Lower leg skin (tissue), 4 donors: ENCODE data around the gene DVL3. TPM values are rescaled to one million over a fixed set of nuclear protein-coding genes. Genes with fewer than 3 reads are reported as not detected.

ENCODE experiments used
- DNase-seq, 2 donors: peaks; one replicate each; pipeline ENCODE4 v3.0.0-alpha.2; 2019; ENCODE audit warnings: low spot score in 2 of 2
- H3K4me3 ChIP-seq: fragments of 200-600 bp; sonication (generic); 2 replicates; pipeline ENCODE4 v1.5.1; 2017; ENCODE audit warnings: mild to moderate bottlenecking, low read depth; ENCODE audit not compliant: poor library complexity, severe bottlenecking
- POLR2A ChIP-seq, 2 donors: fragments of 450-650 bp; IDR thresholded peaks; one replicate each; pipeline ENCODE4 v1.6.1; 2016 to 2017; ENCODE audit warnings: antibody characterized with exemption in 2 of 2, mild to moderate bottlenecking in 1 of 2, moderate library complexity in 1 of 2
- WGBS, 2 donors: methylation state at CpG; one replicate each; pipeline ENCODE4 v1.1.5; 2018; 5-methylcytosine and 5-hydroxymethylcytosine counted together
- intact Hi-C: fragments of 100-400 bp; cut with DNase I; formaldehyde crosslinking; loops from one replicate; pipeline ENCODE4 v1.15.0; 2023; ENCODE audit warnings: low total_unique reads
- total RNA-seq, 4 donors: library from RNA; depleted of rRNA; stranded (reverse); fragments of >200 nt; gene quantifications; one replicate each; pipeline ENCODE4 v1.1.0, GENCODE V29; 2016
- TF ChIP-seq, protein P1 (sequence below), 3 donors: fragments of 450-650 bp; IDR thresholded peaks; one replicate each; pipeline ENCODE4 v1.5.1; 2016; ENCODE audit warnings: antibody characterized with exemption in 3 of 3, mild to moderate bottlenecking in 3 of 3, moderate library complexity in 2 of 3

Gene DVL3
- total RNA-seq, 4 donors from 2014 or later, result 37.9 to 81.9 (median 42.4) TPM

DNA sequence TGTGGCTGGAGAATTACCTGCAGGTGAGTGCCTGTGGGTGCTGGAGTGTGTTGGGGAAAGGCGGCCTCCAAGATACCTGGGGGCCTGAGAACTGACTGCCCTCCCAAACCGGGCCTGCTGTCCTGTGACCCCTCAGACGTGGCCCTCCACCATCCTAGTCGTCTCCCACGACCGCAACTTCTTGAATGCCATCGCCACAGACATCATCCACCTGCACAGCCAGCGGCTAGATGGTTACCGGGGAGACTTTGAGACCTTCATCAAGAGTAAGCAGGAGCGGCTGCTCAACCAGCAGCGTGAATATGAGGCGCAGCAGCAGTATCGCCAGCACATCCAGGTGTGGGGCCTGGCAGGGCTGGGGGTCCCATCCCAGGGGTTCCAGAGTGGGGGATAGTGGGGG is 34.2 kb downstream of the DVL3 start:
- no peak overlapping the region for H3K4me3 ChIP-seq
- intact Hi-C loops, result no loop called here
- 91 to 95% methylated on average over 13 of the region's 13 CpGs for WGBS, 2 donors
- DNase-seq, result no peak
- no peak for TF ChIP-seq POLR2A (IDR thresholded peaks at IDR 0.05)
- TF ChIP-seq, protein P1, sequence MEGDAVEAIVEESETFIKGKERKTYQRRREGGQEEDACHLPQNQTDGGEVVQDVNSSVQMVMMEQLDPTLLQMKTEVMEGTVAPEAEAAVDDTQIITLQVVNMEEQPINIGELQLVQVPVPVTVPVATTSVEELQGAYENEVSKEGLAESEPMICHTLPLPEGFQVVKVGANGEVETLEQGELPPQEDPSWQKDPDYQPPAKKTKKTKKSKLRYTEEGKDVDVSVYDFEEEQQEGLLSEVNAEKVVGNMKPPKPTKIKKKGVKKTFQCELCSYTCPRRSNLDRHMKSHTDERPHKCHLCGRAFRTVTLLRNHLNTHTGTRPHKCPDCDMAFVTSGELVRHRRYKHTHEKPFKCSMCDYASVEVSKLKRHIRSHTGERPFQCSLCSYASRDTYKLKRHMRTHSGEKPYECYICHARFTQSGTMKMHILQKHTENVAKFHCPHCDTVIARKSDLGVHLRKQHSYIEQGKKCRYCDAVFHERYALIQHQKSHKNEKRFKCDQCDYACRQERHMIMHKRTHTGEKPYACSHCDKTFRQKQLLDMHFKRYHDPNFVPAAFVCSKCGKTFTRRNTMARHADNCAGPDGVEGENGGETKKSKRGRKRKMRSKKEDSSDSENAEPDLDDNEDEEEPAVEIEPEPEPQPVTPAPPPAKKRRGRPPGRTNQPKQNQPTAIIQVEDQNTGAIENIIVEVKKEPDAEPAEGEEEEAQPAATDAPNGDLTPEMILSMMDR (IDR thresholded peaks at IDR 0.05), result no peak

DNA sequence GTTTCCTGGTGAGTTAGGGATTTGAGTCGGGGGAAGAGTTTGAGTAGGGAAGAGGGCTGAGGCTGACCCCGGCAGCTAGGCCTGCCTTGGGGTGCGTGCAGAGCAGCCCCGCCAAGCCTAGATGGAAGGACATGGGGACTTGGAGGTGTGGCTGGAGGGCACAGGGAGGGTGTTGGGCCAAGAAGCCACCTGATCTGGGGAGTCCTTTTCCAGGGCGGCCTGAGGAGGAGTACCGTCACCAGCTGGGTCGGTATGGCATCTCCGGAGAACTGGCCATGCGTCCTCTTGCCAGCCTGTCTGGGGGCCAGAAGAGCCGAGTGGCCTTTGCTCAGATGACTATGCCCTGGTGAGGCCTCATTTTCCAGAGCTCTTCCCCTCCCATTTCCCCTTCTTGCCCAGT is 37.7 kb downstream of the DVL3 start:
- no peak overlapping the region for H3K4me3 ChIP-seq
- 94 to 95% methylated on average over 10 of the region's 10 CpGs for WGBS, 2 donors
- TF ChIP-seq POLR2A (IDR thresholded peaks at IDR 0.05), result no peak
- TF ChIP-seq, protein P1 (IDR thresholded peaks at IDR 0.05), result no peak
- intact Hi-C loops, result no loop called here
- DNase-seq, result no peak

DNA sequence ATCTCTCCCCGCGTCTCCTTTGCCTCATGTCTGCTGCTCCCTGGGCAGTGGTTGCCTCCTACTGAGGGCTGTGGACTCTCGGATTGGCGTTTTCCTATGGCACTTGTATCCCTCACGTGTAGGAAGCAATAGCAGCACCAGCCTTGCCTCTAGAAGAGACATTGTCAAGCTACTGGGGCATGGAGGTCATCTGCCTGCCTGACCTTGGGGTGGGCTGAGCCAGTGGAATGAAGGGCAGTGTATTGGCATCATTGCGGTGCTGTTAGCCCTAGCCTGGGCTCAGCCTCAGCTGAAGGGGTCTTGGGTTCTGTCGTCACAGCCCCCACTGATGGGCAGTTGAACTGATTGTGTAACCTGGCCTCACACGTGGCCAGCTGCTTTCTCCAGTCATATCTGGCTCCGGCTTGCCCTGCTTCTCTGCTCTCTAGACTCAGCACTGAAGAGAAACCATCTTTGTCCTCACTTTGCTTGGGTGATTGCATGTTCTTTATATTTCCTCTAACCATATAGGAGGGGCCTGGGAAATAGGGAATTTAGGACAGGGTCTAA is 38.9 kb downstream of the DVL3 start:
- WGBS, 2 donors, result 86 to 88% methylated on average over 8 to 9 of the region's 9 CpGs
- DNase-seq, result no peak
- H3K4me3 ChIP-seq, result no peak overlapping the region
- no peak for TF ChIP-seq POLR2A (IDR thresholded peaks at IDR 0.05)
- TF ChIP-seq, protein P1 (IDR thresholded peaks at IDR 0.05), result no peak
- intact Hi-C loops, result no loop called here

DNA sequence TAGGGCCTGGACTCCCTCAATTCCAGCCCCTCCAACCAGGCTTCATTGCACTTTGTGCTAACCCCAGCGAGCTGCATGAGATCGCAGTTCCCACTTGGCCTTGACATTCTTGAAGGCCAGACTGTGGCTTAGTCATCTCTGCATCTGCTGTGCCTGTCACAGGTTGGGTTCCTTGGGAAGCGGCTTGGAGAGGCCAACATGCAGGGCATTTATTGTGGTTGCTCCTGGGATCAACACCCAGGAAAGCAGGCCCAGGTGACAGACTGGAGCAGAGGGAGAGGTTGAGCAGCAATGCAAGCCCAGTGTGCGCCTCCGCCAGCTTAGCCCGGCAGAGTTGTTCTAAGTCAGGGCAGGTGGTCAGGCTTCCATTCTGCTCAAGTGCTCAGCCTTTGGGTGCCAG is 41.4 kb downstream of the DVL3 start:
- TF ChIP-seq, protein P1 (IDR thresholded peaks at IDR 0.05), result no peak
- TF ChIP-seq POLR2A (IDR thresholded peaks at IDR 0.05), result no peak
- H3K4me3 ChIP-seq, result no peak overlapping the region
- intact Hi-C loops, result no loop called here
- no peak for DNase-seq
- 95 to 98% methylated on average over 3 to 6 of the region's 6 CpGs for WGBS, 2 donors

DNA sequence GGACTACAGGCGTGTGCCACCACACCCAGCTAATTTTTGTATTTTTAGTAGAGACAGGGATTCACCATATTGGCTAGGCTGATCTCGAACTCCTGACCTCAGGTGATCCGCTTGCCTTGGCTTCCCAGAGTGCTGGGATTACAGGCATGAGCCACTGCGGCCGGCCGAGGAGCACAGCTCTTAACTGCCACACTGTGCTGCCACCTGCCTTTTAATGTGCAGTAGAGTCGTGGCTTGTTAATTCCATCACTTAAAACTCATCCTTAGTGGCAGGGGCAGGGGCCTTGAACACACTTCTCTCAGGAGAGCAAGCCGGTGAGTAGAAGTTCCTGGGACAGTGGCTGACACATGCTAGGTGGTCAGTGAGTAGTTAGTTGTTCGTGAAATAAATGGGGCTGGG is 43.3 kb downstream of the DVL3 start:
- intact Hi-C loops, result no loop called here
- no peak for DNase-seq
- no peak for TF ChIP-seq POLR2A (IDR thresholded peaks at IDR 0.05)
- TF ChIP-seq, protein P1 (IDR thresholded peaks at IDR 0.05), result no peak
- 79 to 85% methylated on average over 9 of the region's 9 CpGs for WGBS, 2 donors
- no peak overlapping the region for H3K4me3 ChIP-seq

DNA sequence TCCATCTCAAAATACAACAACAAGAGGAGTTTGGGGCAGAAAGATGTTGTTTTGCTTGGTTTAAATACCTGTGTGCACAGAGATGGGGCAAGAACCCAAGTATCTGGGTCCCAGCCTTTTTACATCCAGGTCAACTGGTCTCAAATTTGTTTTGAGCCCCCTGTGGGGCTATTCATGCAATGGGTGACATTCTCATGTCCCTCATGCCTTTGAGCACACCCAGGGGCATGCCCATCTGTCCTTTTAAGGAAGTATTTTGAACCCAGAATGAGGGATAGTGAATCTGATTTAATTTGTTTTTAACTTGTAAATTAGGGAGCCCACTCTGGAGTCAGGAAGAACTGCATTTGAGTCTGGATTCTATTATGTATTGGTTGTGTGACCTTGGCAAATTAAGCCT is 45.6 kb downstream of the DVL3 start:
- intact Hi-C loops, result no loop called here
- H3K4me3 ChIP-seq, result no peak overlapping the region
- TF ChIP-seq, protein P1 (IDR thresholded peaks at IDR 0.05), result no peak
- no peak for TF ChIP-seq POLR2A (IDR thresholded peaks at IDR 0.05)

More for the DNA sequence above, 45.6 kb downstream of the DVL3 start:
- DNase-seq, result no peak
